ENCODE results near the gene ASAP2.

Gene ASAP2

GRCh38 chr2:9201185-9201891, 5.3 kb upstream of the ASAP2 start:
- DNase-seq (ENCODE audit: low read depth in 1 of 2, low spot score in 1 of 2), result no peak
- Histone ChIP-seq H3K27me3 (ENCODE audit: insufficient read depth, poor library complexity, severe bottlenecking) (peaks cover 7% of the 10 kb centered on the region), H3K27ac (replicated peaks) (no peak overlapping the region), H3K4me3 (replicated peaks; ENCODE audit: insufficient read depth, low read length) (no peak overlapping the region)
- TF ChIP-seq POLR2AphosphoS5 (IDR thresholded peaks at IDR 0.05; ENCODE audit: low read depth), result no peak
- TF ChIP-seq CTCF (IDR thresholded peaks at IDR 0.05; ENCODE audit: insufficient read depth, low read length), result no peak
- no peak for TF ChIP-seq SPI1 (IDR thresholded peaks at IDR 0.05; ENCODE audit: borderline replicate concordance, low read depth)
- TF ChIP-seq GABPA (IDR thresholded peaks at IDR 0.05; ENCODE audit: low read depth), result no peak
- TF ChIP-seq, protein P1, sequence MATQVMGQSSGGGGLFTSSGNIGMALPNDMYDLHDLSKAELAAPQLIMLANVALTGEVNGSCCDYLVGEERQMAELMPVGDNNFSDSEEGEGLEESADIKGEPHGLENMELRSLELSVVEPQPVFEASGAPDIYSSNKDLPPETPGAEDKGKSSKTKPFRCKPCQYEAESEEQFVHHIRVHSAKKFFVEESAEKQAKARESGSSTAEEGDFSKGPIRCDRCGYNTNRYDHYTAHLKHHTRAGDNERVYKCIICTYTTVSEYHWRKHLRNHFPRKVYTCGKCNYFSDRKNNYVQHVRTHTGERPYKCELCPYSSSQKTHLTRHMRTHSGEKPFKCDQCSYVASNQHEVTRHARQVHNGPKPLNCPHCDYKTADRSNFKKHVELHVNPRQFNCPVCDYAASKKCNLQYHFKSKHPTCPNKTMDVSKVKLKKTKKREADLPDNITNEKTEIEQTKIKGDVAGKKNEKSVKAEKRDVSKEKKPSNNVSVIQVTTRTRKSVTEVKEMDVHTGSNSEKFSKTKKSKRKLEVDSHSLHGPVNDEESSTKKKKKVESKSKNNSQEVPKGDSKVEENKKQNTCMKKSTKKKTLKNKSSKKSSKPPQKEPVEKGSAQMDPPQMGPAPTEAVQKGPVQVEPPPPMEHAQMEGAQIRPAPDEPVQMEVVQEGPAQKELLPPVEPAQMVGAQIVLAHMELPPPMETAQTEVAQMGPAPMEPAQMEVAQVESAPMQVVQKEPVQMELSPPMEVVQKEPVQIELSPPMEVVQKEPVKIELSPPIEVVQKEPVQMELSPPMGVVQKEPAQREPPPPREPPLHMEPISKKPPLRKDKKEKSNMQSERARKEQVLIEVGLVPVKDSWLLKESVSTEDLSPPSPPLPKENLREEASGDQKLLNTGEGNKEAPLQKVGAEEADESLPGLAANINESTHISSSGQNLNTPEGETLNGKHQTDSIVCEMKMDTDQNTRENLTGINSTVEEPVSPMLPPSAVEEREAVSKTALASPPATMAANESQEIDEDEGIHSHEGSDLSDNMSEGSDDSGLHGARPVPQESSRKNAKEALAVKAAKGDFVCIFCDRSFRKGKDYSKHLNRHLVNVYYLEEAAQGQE (IDR thresholded peaks at IDR 0.05; ENCODE audit: insufficient replicate concordance, low read depth), result no peak

GRCh38 chr2:9203006-9203405, 3.6 kb upstream of the ASAP2 start:
- TF ChIP-seq, protein P1 (IDR thresholded peaks at IDR 0.05; ENCODE audit: insufficient replicate concordance, low read depth), result no peak
- TF ChIP-seq POLR2AphosphoS5 (IDR thresholded peaks at IDR 0.05; ENCODE audit: low read depth) (no peak), SPI1 (IDR thresholded peaks at IDR 0.05; ENCODE audit: borderline replicate concordance, low read depth) (no peak), GABPA (IDR thresholded peaks at IDR 0.05; ENCODE audit: low read depth) (no peak), CTCF (IDR thresholded peaks at IDR 0.05; ENCODE audit: insufficient read depth, low read length) (no peak)
- H3K27ac ChIP-seq (replicated peaks), result no peak overlapping the region
- H3K27me3 ChIP-seq (ENCODE audit: insufficient read depth, poor library complexity, severe bottlenecking), result peaks cover 15% of the 10 kb centered on the region
- H3K4me3 ChIP-seq (replicated peaks; ENCODE audit: insufficient read depth, low read length), result no peak overlapping the region
- DNase-seq (ENCODE audit: low read depth in 1 of 2, low spot score in 1 of 2), result no peak

GRCh38 chr2:9203876-9204275, 2.7 kb upstream of the ASAP2 start:
- no peak for DNase-seq (ENCODE audit: low read depth in 1 of 2, low spot score in 1 of 2)
- no peak overlapping the region for H3K4me3 ChIP-seq (replicated peaks; ENCODE audit: insufficient read depth, low read length)
- H3K27me3 ChIP-seq (ENCODE audit: insufficient read depth, poor library complexity, severe bottlenecking), result peaks cover 21% of the 10 kb centered on the region
- TF ChIP-seq SPI1 (IDR thresholded peaks at IDR 0.05; ENCODE audit: borderline replicate concordance, low read depth), result no peak
- TF ChIP-seq GABPA (IDR thresholded peaks at IDR 0.05; ENCODE audit: low read depth), result no peak
- TF ChIP-seq CTCF (IDR thresholded peaks at IDR 0.05; ENCODE audit: insufficient read depth, low read length), result no peak
- TF ChIP-seq, protein P1 (IDR thresholded peaks at IDR 0.05; ENCODE audit: insufficient replicate concordance, low read depth), result no peak
- no peak for TF ChIP-seq POLR2AphosphoS5 (IDR thresholded peaks at IDR 0.05; ENCODE audit: low read depth)
- H3K27ac ChIP-seq (replicated peaks), result no peak overlapping the region
